AG09319 (cell line): ENCODE measurements around the gene MAPK13.

Source experiments
- DNase-seq: peaks from one replicate; pipeline ENCODE4 v3.0.0-alpha.2; 2010; ENCODE audit warnings: low read depth; ENCODE audit errors: extremely low read depth
- CTCF ChIP-seq: IDR thresholded peaks from 2 replicates; pipeline ENCODE4 v1.5.1; 2011; ENCODE audit warnings: low read depth, mild to moderate bottlenecking, inconsistent platforms, low read length, moderate library complexity

MAPK13 gene

GRCh38 chr6:36154286-36154685 is 24.0 kb downstream of the MAPK13 start:
- DNase-seq = no peak
- no peak for TF ChIP-seq CTCF

GRCh38 chr6:36155662-36156061 is 25.3 kb downstream of the MAPK13 start:
- no peak for TF ChIP-seq CTCF
- no peak for DNase-seq

- no peak for DNase-seq
- TF ChIP-seq CTCF = no peak
Observed at GRCh38 chr6:36160147-36160760, 29.9 kb downstream of the MAPK13 start.

- TF ChIP-seq CTCF = no peak
- DNase-seq = no peak
Observed at GRCh38 chr6:36169023-36170007, 39.0 kb downstream of the MAPK13 start.

- no peak for DNase-seq
- no peak for TF ChIP-seq CTCF
Observed at GRCh38 chr6:36170704-36171103, 40.4 kb downstream of the MAPK13 start.

GRCh38 chr6:36171573-36171972 is 41.3 kb downstream of the MAPK13 start:
- DNase-seq = no peak

More at GRCh38 chr6:36171573-36171972, 41.3 kb downstream of the MAPK13 start:
- TF ChIP-seq CTCF = no peak
